Measurements from ENCODE around the gene UPK2.
"Not testable (repeated sequence)": the region's sequence is repeated elsewhere in the genome, so short reads cannot be mapped to it uniquely, and the experiment has no call there.

UPK2 gene

DNA sequence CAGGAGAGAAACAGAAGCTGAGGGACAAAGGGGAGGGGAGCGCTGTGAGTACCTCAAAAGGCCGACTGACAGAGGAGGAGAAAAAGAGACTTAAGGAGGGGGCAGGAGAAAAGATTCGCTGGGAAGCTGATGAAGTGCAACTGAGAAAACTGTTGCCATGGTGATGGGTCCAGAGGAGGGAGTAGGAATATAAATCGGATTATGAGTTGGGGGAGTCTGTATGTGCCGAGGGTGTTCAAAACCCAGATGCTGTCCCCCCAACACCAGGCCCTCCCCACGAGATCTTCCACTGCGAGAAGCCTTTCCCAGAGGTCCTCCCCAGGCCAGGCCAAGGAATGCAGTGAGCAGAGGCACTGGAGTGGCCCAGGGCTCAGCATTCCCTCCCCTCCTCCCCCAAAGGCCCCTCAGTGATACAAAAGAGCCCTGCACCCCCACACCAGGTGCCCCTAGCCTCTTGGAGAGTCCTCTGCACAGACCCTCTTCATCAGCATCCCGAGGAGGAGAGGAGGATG, 16.6 kb upstream of the UPK2 start:
- no peak for DNase-seq

DNA sequence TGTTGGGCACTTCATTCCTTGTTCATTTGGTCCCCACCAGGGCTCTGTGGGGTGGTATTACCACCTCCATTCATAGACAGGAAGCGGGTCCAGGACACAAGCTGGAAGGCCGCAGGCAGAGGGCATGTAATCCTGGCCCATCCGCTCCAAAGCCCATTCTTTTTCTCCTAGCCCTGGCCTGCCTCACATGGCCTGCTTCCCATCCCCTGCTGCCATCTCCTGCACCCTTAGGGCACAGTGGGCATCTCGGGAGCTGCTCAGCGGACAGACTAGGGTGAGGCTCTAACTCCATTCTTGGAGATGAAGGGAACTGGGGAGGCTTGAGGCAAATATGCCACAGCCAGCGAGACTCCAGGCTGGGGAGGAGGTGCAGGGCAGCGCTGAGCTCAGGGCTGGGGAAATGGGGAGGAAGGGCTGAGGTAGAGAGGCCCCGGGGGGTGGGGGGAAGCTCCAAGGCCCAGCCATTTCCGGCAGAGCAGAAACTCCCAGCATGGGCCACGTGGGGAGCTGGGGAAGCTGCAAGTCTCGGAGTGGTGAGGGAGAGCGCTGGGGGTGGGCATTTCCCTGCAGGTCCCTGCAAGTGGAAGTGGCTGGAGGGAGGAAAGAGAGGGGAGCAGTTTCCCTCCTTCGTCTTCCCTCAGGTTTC, 16.0 kb upstream of the UPK2 start:
- no peak for DNase-seq

DNA sequence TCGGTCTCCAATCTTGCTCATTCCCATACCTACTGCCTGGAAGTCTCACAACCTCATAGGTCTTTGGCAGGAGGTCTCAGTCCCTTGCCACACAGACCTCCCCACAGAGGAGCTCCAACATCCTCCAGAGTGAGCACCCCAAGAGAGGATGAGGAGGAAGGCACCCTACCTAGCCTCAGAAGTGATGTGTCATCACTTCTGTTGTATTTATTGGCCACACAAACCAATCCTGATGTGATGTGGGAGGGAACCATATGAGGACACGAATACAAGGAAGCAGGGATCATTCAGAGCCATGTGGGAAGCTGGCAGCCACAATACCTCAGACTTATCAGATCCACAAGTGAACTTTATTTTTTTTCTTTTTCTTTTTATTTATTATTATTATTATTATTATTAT, 9.0 kb upstream of the UPK2 start:
- DNase-seq, result no peak

DNA sequence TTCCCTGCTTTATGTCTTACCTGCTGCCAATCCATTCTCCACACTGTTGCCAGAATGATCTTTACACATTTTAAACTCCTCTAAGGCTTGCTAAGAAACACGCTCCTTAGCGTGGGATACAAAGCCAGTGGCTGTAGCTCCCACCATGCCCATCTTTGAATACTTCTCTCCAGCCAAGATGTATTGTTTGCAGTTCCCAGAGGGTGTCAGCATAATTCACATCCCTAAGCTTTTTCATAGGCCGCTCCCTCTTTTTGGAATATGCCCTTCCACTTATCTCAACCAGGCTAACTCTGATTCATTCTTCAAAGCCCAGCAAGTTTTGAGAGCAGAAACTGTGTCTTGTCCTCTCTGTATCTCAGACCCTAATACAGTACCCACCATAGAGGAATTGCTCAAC, 8.1 kb upstream of the UPK2 start:
- DNase-seq, result no peak

DNA sequence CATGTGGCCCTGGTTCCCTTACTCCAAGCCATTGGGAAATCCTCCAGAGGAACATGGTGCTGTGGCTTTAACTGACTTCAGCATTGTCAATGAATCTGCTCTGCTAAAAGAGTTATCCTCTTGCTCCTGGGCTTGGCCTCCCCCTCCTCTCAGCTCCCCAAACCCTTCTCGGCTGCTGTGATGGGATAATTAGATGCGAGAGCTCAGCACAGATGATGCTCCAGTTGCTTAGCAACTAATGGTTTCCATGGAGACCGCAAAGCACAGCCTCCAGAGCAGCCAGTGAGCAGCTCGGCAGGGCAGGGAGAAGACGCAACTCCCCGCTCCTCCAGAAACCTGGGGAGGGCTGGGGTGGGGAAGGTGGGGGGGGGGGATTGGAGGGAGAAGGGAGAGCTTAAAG, 2.8 kb upstream of the UPK2 start:
- peak in 1 of 2 experiments; percentile 48 for DNase-seq

DNA sequence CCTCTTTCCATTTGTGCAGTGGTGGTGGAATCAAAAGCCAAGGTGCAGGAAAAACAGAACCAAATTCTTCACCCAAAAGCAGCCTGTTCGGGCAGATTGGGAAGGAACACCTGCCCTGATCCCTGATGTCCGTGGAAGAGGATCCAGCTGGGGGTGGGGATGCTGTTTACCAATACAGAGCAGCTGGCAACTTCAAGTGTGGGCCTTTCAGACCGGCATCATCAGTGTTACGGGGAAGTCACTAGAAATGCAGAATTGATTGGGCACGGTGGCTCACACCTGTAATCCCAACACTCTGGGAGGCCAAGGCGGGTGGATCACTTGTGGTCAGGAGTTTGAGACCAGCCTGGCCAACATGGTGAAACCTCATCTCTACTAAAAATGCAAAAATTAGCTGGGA, 2.1 kb upstream of the UPK2 start:
- not testable (repeated sequence) for DNase-seq

DNA sequence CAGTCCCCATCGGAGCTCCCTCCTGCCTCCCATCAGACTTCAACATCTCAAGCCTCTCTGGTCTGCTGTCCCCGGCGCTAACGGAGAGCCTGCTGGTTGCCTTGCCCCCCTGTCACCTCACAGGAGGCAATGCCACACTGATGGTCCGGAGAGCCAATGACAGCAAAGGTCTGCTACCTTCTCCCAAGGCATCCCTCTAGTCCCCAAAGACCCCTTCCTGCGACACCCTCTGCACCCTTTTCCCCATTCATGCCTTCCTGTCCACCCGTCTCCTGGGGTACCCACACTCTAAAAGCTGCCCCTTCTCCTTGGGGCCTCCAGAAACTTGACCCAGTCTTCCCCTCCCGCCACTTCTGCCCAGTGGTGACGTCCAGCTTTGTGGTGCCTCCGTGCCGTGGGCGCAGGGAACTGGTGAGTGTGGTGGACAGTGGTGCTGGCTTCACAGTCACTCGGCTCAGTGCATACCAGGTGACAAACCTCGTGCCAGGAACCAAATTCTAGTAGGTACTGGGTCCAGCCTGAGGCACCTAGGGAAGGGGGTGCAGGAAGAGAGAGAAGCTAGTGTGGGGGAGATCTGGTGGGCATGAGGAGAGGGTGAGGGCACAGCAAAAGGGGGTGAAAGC, 860 bp downstream of the UPK2 start:
- no peak for DNase-seq

DNA sequence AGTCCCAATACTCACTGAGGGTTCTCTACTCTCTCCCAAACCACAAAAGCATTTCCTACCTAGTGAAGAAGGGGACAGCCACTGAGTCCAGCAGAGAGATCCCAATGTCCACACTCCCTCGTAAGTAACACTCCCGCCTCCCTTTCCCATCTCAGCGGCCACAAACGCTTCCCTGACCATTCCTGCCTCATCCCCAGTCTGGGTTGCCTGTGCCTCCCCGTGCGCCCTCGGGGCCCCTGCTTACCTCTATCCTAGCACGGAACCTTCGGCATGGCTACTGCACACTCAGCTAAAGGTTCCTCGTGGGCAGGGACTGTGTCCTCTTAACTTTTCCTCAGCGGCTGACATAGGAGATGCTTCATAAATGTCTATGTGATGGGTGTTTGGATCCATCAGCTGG, 1.5 kb downstream of the UPK2 start:
- no peak for DNase-seq

DNA sequence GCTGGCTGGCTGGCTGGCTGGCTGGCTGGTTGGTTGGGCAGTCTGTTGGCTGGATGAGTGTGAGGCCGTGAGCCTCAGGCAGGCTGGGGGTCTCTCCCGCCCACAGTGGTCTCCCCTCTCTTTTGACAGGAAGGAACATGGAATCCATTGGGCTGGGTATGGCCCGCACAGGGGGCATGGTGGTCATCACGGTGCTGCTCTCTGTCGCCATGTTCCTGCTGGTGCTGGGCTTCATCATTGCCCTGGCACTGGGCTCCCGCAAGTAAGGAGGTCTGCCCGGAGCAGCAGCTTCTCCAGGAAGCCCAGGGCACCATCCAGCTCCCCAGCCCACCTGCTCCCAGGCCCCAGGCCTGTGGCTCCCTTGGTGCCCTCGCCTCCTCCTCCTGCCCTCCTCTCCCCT, 1.9 kb downstream of the UPK2 start:
- DNase-seq, result no peak

DNA sequence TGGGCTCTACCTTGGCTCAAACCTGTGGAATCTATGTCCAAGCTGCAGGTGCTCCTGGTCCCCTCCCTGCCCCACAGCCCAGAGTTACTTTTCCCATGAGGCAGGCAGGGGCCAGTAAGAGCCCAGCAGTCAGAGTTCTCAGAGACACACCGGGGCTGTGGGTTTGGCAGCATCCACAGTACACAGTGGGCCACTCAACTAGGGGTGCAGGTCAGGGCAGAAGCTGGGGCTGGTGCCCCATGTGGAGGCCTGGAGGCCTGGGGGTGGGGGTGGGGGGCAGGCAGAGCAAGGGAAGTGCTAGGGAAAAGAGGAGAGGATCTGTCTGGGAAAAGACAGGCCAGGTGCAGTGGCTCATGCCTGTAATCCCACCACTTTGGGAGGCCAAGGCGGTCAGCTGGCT, 2.5 kb downstream of the UPK2 start:
- DNase-seq, result no peak

DNA sequence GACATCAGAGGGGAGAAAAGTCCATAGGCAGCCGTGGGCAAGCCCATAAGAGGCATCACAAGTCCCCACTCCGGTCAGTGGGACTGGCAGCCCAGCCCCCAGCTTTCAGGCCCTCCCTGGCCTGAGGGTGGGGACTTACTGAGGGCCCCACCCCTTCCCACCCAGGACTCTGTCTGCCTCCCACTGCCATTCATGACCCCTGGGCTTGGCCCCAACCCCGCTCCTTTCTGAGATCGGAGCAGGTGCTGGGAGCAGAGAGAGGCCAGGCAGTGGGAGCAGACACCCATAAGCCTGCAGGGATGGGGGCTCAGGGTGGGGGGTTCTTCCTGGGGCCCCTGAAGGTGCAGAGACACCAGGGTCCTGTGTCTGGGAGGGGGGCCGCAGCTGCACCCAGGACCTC, 5.1 kb downstream of the UPK2 start:
- DNase-seq, result no peak

DNA sequence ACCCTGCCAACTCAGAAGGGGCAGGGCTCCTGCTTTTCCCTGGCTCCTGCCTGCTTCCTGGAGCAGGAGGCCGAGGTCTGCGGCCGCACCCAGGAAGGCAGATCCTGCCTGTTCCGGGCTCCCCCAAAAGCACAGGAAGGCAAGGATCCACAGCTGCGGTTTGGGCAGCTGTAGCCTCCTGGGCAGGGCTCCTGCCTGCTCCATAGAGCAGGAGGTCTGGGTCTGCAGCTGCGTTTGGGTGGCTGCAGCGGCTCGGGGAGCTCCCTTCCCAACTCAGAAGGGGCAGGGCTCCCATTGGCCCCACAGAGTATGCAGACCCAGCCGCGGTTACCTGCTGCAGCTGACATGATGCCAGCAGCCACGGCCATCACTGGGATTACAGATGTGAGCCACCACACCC, 5.5 kb downstream of the UPK2 start:
- no peak for DNase-seq

DNA sequence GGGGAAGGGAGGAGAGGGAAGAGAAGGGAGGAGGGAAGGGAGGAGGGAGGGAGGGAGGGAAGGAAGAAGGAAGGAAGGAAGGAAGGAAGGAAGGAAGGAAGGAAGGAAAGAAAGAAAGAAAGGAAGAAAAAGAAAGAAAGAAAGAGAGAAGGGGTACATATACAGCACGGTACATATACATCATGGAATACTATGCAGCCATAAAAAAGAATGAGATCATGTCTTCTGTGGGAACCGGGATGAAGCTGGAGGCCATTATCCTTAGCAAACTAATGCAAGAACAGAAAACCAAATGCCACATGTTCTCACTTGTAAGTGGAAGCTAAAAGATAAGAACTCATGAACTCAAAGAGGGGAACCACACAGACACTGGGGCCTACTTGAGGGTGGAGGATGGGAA, 13.4 kb downstream of the UPK2 start:
- not testable (repeated sequence) for DNase-seq

DNA sequence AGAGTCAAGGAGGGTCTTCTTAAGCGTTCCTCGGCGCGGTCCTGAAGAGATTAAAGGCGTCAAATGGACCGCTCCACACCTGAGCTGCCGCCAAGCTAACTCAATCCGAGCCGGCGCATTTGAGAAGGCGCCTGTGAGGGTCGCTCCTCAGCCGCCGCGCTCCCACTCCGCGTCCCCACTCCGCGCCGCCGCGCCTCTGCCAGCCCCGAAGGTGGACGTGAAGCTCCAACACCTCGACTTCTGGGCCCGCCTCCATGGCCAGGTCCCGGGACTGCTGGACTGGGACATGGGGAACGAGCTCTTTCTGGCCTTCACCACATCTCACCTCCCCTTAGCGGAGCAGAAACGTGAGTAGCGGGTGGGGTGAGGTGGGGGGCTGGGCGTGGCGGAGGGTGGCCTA, 15.5 kb downstream of the UPK2 start, which contains the start of gene FOXR1:
Gene FOXR1, plus strand, starts transcription at position 116 of the 400 bp plus-strand sequence. Its CDS starts 171 bp downstream, at position 287.
- DNase-seq, result no peak

DNA sequence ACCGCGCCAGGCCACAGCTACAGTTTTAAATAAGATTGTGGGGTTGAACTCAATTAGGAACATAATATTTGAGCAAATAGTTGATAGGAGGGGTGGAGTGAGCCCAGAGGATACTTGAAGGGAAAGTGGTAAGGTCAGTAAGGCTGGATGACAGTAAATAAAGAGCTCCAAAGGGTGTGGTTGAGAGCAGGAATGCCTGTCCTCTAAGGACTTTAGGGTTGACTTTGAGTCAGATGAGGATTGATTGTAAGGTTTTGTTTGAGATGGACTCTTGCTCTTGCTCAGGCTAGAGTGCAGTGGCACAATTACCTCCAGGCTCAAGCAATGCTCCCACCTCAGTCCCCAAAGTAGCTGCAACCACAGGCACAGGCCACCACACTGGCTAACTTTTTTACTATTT, 17.9 kb downstream of the UPK2 start:
- no peak for DNase-seq

DNA sequence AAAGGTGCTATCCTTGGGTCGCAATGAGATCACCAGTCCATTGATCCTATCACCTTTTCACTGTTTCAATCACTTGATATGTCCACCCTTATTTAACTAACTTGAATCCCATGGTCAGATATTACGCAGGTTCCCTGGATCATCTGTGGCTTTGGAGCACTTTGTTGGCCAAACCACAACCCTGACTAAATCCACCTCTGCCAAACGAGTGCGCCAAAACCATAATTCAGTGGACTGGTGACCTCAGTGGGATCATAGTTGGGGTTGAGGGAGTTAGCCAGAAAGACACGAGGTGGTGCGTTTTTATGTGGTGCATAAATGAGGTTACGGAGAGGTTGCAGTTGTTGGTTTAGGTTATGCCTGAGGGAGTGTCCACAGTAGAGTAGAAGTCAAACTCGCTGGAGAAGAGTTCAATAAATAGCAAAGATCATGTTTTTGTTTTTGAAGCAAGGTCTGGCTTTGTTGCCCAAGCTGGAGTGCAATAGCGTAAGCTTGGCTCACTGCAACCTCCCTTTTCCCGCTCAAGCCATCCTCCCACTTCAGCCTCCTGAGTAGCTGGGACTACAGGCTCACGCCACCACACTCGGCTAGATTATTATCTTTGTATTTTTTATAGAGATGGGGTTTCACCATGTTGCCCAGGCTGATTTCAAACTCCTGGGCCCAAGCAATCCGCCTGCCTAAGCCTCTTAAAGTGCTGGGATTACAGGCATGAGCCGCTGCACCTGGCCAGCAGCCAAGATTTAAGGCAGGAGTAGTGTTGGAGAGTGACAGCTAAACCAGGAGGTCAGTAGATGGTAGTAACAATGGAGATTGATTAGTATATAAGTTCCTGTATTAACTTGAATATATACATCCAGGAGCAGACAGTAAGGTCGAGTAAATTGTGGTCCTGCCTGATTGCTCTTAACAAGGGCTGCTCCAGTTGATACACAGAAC, 19.9 kb downstream of the UPK2 start:
- no peak for DNase-seq

DNA sequence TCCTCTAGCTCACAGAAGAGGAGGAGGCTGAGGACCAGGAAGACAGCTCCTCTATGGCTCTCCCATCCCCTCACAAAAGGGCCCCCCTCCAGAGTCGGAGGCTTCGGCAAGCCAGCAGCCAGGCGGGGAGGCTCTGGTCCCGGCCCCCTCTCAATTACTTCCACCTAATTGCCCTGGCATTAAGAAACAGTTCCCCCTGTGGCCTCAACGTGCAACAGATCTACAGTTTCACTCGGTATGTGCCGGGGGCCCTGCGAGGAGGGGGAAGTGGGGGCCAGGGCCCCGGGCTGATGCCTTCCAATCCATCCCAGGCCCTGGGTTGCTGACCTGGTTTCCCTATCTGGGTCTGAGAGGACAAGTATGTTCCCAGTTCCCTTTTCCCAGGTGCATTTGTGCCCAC, 23.3 kb downstream of the UPK2 start:
- DNase-seq, result no peak

DNA sequence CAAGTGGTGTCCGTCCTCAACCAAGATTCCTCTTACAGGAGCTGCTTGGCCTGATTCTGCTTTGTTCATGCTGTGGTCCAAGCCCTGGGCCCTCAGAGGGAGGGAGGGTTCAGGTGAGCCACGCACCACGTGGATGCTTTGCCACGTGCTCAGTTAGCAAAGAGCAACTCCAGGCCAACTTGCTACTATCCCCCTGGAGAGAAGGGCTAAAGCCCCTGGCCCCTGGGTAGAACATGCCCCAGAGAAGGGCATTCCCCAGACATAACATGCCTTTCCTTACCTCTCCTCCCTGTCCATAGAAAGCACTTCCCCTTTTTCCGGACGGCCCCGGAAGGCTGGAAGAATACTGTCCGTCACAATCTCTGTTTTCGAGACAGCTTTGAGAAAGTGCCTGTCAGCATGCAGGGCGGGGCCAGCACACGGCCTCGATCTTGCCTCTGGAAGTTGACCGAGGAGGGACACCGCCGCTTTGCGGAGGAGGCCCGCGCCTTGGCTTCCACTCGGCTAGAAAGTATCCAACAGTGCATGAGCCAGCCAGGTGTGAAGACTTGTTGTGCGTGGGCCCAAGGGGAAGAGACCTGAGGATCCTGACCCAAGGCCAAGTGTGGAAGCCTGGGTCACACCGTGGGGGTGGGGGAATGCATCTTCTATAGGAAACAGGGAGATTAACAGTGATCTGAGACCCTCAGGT, 24.2 kb downstream of the UPK2 start:
- DNase-seq, result no peak

DNA sequence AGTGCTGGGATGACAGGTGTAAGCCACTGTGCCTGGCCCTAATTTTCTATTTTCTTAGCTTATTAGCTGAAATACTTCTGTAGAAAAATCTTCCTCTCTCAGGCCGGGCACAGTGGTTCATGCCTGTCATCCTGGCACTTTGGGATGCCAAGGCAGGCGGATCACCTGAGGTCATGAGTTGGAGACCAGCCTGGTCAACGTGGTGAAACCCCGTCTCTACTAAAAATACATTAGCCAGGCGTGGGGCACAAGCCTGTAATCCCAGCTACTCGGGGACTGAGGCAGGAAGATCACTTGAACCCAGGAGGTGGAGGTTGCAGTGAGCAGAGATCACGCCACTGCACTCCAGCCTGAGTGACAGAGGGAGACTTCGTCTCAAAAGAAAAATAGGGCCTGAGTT, 28.2 kb downstream of the UPK2 start:
- not testable (repeated sequence) for DNase-seq

DNA sequence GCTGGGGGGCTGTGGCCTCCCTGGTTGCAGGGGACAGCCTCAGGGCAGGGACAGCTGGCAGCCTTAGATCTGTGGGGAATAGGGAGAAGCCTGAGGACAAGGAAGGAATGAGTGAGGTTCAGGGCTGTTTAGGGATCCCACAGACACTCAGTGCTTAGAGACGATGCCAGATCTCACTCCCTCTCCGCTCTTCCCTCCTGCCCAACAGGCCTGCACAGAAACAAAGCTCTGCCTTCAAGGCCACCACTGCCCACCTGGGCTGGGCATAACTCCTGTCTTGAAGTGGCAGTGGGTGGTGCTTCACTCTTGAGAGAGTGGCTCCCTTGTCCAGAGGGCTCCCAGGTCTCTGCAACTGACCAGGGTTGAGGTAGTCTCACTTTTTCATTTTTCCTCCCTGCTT, 28.7 kb downstream of the UPK2 start:
- no peak for DNase-seq

DNA sequence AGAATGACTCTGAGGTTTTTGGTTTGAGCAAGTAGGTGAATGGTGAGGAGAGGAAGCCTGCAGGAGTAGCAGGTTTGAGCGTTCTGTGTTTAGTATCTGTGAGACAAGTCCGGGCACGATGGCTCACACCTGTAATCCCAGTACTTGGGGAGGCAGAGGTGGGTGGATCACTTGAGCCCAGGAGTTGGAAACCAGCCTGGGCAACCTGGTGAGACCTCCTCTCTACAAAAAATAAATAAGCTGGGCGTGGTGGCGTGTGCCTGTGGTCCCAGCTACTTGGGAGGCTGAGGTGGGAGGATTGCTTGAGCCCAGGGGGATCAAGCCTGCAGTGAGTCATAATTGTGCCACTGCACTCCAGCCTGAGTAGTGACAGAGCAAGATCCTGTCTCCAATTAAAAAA, 32.2 kb downstream of the UPK2 start:
- no peak for DNase-seq

DNA sequence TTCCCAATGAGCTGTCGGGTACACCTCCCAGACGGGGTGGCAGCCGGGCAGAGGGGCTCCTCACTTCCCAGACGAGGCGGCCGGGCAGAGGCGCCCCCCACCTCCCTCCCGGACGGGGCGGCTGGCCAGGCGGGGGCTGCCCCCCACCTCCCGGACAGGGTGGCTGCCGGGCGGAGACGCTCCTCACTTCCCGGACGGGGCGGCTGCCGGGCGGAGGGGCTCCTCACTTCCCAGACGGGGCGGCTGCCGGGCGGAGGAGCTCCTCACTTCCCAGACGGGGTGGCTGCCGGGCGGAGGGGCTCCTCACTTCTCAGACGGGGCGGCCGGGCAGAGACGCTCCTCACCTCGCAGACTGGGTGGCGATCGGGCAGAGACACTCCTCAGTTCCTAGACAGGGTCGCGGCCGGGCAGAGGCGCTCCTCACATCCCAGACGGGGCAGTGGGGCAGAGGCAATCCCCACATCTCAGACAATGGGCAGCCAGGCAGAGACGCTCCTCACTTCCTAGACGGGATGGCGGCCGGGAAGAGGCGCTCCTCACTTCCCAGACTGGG, 35.5 kb downstream of the UPK2 start:
- not testable (repeated sequence) for DNase-seq
